GDM1 (cell line): ENCODE results near the gene ACSS3.

Experiments
- DNase-seq: peaks from one replicate; lab custom pipeline; 2025; lab: John Stamatoyannopoulos, UW

ACSS3 gene

GRCh38 chr12:81296556-81297305 is 218.9 kb downstream of the ACSS3 start:
- no peak for DNase-seq

DNA sequence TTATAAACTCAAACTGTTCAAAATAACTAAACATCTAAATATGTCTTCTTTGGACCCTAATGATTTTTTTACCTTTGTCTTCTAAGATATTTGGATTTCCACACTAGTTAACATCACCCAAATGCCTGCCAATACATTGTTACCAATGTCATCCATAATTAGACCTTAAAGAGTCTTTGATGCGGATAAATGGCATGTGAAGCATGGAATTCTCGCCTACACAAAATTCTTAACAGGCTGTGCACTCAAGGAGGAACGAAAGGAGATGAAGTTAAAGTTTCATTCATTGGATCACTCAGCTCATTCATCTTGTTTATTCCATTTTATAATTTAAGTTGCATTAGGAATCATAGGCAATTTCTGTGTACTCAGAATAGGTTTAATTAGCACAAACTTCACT is 219.7 kb downstream of the ACSS3 start:
- DNase-seq, result no peak

- DNase-seq, result no peak
Measured at GRCh38 chr12:81300454-81300853, 222.6 kb downstream of the ACSS3 start.

DNA sequence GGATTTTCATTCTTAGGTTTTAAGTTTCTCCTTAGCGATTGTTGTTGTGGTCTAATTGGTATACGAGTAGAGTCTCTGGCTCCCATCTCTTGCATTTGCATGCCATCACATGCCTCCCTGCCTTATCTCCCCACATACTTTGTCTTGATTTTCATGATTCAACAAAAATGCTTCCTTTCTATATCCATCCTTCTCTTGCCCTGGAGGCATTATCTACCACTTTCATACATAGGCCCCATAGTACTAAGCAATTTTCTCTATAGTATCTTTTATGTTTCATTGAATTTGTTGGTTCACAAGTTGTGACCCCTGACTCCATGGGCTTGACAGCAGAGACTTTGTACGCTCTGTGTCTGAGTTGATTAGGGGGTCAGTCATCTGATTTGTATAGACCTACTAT is 226.1 kb downstream of the ACSS3 start:
- DNase-seq, result no peak
